Cardiac muscle cell (in vitro differentiated cells and primary cell): Measurements from ENCODE around the gene PEX14. TPM values are rescaled to one million over a fixed set of nuclear protein-coding genes. Genes with fewer than 3 reads are reported as not detected.

Source experiments
- DNase-seq, 2 donors: peaks; one replicate each; pipeline versions ENCODE4 v3.0.0 to v3.0.0-alpha.2; 2010 to 2017; ENCODE audit warnings: low read depth in 1 of 2, low spot score in 1 of 2
- H3K27ac ChIP-seq: fragments of 200-600 bp; sonication (generic); 2 replicates; pipeline ENCODE4 v1.5.1; 2016
- H3K27me3 ChIP-seq: fragments of 200-600 bp; sonication (generic); 2 replicates; pipeline ENCODE4 v1.6.0; 2016; ENCODE audit warnings: control low read depth
- H3K36me3 ChIP-seq: fragments of 200-600 bp; sonication (generic); 2 replicates; pipeline ENCODE4 v1.5.1; 2016; ENCODE audit warnings: control low read depth
- H3K4me1 ChIP-seq: fragments of 200-600 bp; sonication (generic); 2 replicates; pipeline ENCODE4 v1.8.1; 2017; ENCODE audit warnings: low read depth, mild to moderate bottlenecking, mixed run types
- H3K4me3 ChIP-seq: fragments of 200-600 bp; sonication (generic); 2 replicates; pipeline ENCODE4 v1.5.1; 2016; ENCODE audit warnings: mild to moderate bottlenecking
- H3K9me3 ChIP-seq: fragments of 200-600 bp; sonication (generic); 2 replicates; pipeline ENCODE4 v1.5.1; 2017; ENCODE audit warnings: low read depth, mild to moderate bottlenecking, control low read depth
- CTCF ChIP-seq: IDR thresholded peaks from 2 replicates; pipeline ENCODE4 v1.5.1; 2012; ENCODE audit warnings: low read depth, mild to moderate bottlenecking, low read length
- polyA plus RNA-seq: library from polyadenylated mRNA; unstranded; fragments of >200 nt; fragmentation: Nextera tagmentation; extraction: Ambion mirVana; gene quantifications from 2 replicates; pipeline ENCODE4 v1.2.1, GENCODE V29; 2016
- total RNA-seq: library from RNA; depleted of rRNA; stranded (reverse); fragments of >200 nt; gene quantifications from 2 replicates; pipeline ENCODE4 v1.2.3, GENCODE V29; 2016

The PEX14 gene
- total and polyA plus RNA-seq, 2 experiments from 2014 or later: 25.0 to 32.1 TPM

GRCh38 chr1:10631811-10632593, 157.3 kb downstream of the PEX14 start:
- TF ChIP-seq CTCF: no peak
- no peak overlapping the region for H3K4me3 ChIP-seq
- H3K4me1 ChIP-seq: peaks cover 21% of the 10 kb centered on the region
- no peaks in the 10 kb centered on the region for H3K9me3 ChIP-seq
- no peaks in the 10 kb centered on the region for H3K36me3 ChIP-seq
- peak in 1 of 2 donors; percentile 63 for DNase-seq
- no peaks in the 10 kb centered on the region for H3K27me3 ChIP-seq
- peak overlapping the region; percentile 74 for H3K27ac ChIP-seq

- peaks cover 21% of the 10 kb centered on the region for H3K4me1 ChIP-seq
- TF ChIP-seq CTCF: no peak
- no peak for DNase-seq
- H3K27me3 ChIP-seq: no peaks in the 10 kb centered on the region
- H3K4me3 ChIP-seq: no peak overlapping the region
- no peaks in the 10 kb centered on the region for H3K9me3 ChIP-seq
- no peaks in the 10 kb centered on the region for H3K36me3 ChIP-seq
- no peak overlapping the region for H3K27ac ChIP-seq
These were observed 157.9 kb downstream of the PEX14 start for GRCh38 chr1:10632691-10633090.

GRCh38 chr1:10633416-10633815, 158.7 kb downstream of the PEX14 start:
- Histone ChIP-seq H3K4me1 (peaks cover 21% of the 10 kb centered on the region), H3K9me3 (no peaks in the 10 kb centered on the region), H3K27ac (no peak overlapping the region), H3K4me3 (no peak overlapping the region), H3K27me3 (peaks cover 3% of the 10 kb centered on the region), H3K36me3 (no peaks in the 10 kb centered on the region)
- no peak for DNase-seq
- TF ChIP-seq CTCF: no peak

GRCh38 chr1:10634075-10634427, 159.3 kb downstream of the PEX14 start:
- Histone ChIP-seq H3K27me3 (peaks cover 5% of the 10 kb centered on the region), H3K27ac (no peak overlapping the region), H3K36me3 (no peaks in the 10 kb centered on the region), H3K4me3 (no peak overlapping the region), H3K4me1 (peaks cover 21% of the 10 kb centered on the region), H3K9me3 (no peaks in the 10 kb centered on the region)
- no peak for TF ChIP-seq CTCF
- DNase-seq: no peak

- Histone ChIP-seq H3K36me3 (peaks cover 4% of the 10 kb centered on the region), H3K9me3 (no peaks in the 10 kb centered on the region), H3K27ac (peak overlapping the region; percentile 11), H3K4me3 (no peak overlapping the region), H3K27me3 (peaks cover 9% of the 10 kb centered on the region), H3K4me1 (peaks cover 21% of the 10 kb centered on the region)
- no peak for DNase-seq
- TF ChIP-seq CTCF: no peak
These were observed 159.8 kb downstream of the PEX14 start for GRCh38 chr1:10634428-10635084.
